ENCODE measurements around the gene XYLT1.

XYLT1 gene

GRCh38 chr16:17359788-17360390 is 110.9 kb downstream of the XYLT1 start:
- DNase-seq (ENCODE audit: low read depth in 3 of 3): peak; percentile 29 to 58 (median 35)

GRCh38 chr16:17358846-17359245 is 111.9 kb downstream of the XYLT1 start:
- no peak for DNase-seq (ENCODE audit: low read depth in 3 of 3)

GRCh38 chr16:17358355-17358754 is 112.4 kb downstream of the XYLT1 start:
- DNase-seq (ENCODE audit: low read depth in 3 of 3): no peak

GRCh38 chr16:17357307-17358062 is 113.3 kb downstream of the XYLT1 start:
- DNase-seq (ENCODE audit: low read depth in 3 of 3): no peak

- DNase-seq (ENCODE audit: low read depth in 3 of 3): no peak
Measured at GRCh38 chr16:17356243-17356933, 114.4 kb downstream of the XYLT1 start.

GRCh38 chr16:17354685-17355084 is 116.1 kb downstream of the XYLT1 start:
- no peak for DNase-seq (ENCODE audit: low read depth in 3 of 3)

- no peak for DNase-seq (ENCODE audit: low read depth in 3 of 3)
Measured at GRCh38 chr16:17354141-17354601, 116.6 kb downstream of the XYLT1 start.

- DNase-seq (ENCODE audit: low read depth in 3 of 3): no peak
Measured at GRCh38 chr16:17353561-17353960, 117.2 kb downstream of the XYLT1 start.

GRCh38 chr16:17351441-17352035 is 119.2 kb downstream of the XYLT1 start:
- no peak for DNase-seq (ENCODE audit: low read depth in 3 of 3)

- no peak for DNase-seq (ENCODE audit: low read depth in 3 of 3)
Measured at GRCh38 chr16:17350207-17350606, 120.6 kb downstream of the XYLT1 start.

- DNase-seq (ENCODE audit: low read depth in 3 of 3): no peak
Measured at GRCh38 chr16:17348826-17349225, 121.9 kb downstream of the XYLT1 start.

GRCh38 chr16:17348042-17348783 is 122.5 kb downstream of the XYLT1 start:
- DNase-seq (ENCODE audit: low read depth in 3 of 3): no peak

- DNase-seq (ENCODE audit: low read depth in 3 of 3): no peak
Measured at GRCh38 chr16:17347624-17348023, 123.1 kb downstream of the XYLT1 start.

- DNase-seq (ENCODE audit: low read depth in 3 of 3): no peak
Measured at GRCh38 chr16:17346621-17347569, 123.9 kb downstream of the XYLT1 start.

GRCh38 chr16:17345043-17345442 is 125.7 kb downstream of the XYLT1 start:
- DNase-seq (ENCODE audit: low read depth in 3 of 3): no peak

- DNase-seq (ENCODE audit: low read depth in 3 of 3): no peak
Measured at GRCh38 chr16:17343728-17344127, 127.0 kb downstream of the XYLT1 start.

- DNase-seq (ENCODE audit: low read depth in 3 of 3): no peak
Measured at GRCh38 chr16:17343028-17343427, 127.7 kb downstream of the XYLT1 start.

GRCh38 chr16:17342031-17342430 is 128.7 kb downstream of the XYLT1 start:
- DNase-seq (ENCODE audit: low read depth in 3 of 3): no peak

GRCh38 chr16:17340804-17341203 is 130.0 kb downstream of the XYLT1 start:
- DNase-seq (ENCODE audit: low read depth in 3 of 3): no peak

- no peak for DNase-seq (ENCODE audit: low read depth in 3 of 3)
Measured at GRCh38 chr16:17339764-17340541, 130.8 kb downstream of the XYLT1 start.
